GM06990 (cell line): Measurements from ENCODE around the gene COL23A1.

Experiments
- DNase-seq: peaks from one replicate; pipeline ENCODE4 v3.0.0-alpha.2; 2011; ENCODE audit not compliant: insufficient read length; ENCODE audit errors: extremely low read depth
- H3K27me3 ChIP-seq: replicated peaks from 2 replicates; pipeline ENCODE4 v1.6.0; 2011; ENCODE audit warnings: low read length; ENCODE audit not compliant: control insufficient read depth, insufficient read depth
- H3K36me3 ChIP-seq: 2 replicates; pipeline ENCODE4 v1.5.1; 2011; ENCODE audit warnings: low read length; ENCODE audit not compliant: control insufficient read depth, insufficient read depth
- H3K4me3 ChIP-seq: replicated peaks from 2 replicates; pipeline ENCODE4 v1.5.1; 2011; ENCODE audit warnings: low read depth, mild to moderate bottlenecking, control low read depth, low read length
- TF ChIP-seq, protein P1 (sequence below): IDR thresholded peaks from 2 replicates; pipeline ENCODE4 v1.5.1; 2011; ENCODE audit warnings: low read length, control low read depth, mild to moderate bottlenecking, inconsistent platforms; ENCODE audit not compliant: insufficient read depth, poor library complexity, severe bottlenecking

COL23A1 gene

DNA sequence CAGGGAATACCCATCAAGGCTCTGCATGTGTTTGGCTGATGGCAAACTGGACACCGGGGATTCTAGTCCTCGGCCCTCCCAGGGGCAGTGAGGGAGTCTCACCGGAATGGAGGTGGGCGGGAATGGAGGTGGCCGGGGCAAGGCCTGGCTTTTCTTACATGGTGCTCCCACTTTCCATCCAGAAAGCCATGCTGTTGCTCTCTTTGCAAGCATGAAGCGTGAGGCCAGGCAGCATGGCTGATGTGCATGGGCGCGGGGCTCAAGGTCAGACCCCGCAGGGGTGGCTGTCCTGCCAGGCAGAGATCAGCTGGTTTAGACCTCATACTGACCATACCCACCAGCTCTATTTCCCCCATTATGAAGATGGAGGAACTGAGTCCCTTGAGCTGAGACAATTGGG, 249.6 kb downstream of the COL23A1 start:
- no peak for DNase-seq
- H3K4me3 ChIP-seq = no peak overlapping the region
- no peaks in the 10 kb centered on the region for H3K36me3 ChIP-seq
- TF ChIP-seq, protein P1, sequence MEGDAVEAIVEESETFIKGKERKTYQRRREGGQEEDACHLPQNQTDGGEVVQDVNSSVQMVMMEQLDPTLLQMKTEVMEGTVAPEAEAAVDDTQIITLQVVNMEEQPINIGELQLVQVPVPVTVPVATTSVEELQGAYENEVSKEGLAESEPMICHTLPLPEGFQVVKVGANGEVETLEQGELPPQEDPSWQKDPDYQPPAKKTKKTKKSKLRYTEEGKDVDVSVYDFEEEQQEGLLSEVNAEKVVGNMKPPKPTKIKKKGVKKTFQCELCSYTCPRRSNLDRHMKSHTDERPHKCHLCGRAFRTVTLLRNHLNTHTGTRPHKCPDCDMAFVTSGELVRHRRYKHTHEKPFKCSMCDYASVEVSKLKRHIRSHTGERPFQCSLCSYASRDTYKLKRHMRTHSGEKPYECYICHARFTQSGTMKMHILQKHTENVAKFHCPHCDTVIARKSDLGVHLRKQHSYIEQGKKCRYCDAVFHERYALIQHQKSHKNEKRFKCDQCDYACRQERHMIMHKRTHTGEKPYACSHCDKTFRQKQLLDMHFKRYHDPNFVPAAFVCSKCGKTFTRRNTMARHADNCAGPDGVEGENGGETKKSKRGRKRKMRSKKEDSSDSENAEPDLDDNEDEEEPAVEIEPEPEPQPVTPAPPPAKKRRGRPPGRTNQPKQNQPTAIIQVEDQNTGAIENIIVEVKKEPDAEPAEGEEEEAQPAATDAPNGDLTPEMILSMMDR = no peak
- no peaks in the 10 kb centered on the region; the same call in 1 of the 2 replicates for H3K27me3 ChIP-seq

DNA sequence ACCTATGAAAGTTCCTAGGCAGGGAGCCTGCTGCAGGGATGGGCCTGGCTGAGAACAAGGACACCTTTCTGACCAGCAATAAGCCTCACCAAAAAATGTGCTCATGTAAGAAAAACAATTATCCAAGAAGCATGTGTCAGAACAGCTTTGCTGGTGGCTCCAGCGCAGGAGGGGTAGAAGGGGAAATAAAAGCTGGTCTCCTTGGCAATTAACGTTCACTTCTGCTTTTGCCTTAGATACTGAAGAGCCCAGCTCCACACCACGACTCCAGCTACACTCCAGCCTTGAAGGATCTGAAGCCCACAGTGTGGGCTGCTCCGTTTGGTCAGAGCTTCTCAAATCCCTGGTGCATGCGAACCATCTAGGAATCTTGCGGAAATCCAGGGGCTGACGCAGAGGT, 250.0 kb downstream of the COL23A1 start:
- no peaks in the 10 kb centered on the region for H3K36me3 ChIP-seq
- TF ChIP-seq, protein P1 = no peak
- H3K4me3 ChIP-seq = no peak overlapping the region
- no peaks in the 10 kb centered on the region; the same call in 1 of the 2 replicates for H3K27me3 ChIP-seq
- DNase-seq = no peak

DNA sequence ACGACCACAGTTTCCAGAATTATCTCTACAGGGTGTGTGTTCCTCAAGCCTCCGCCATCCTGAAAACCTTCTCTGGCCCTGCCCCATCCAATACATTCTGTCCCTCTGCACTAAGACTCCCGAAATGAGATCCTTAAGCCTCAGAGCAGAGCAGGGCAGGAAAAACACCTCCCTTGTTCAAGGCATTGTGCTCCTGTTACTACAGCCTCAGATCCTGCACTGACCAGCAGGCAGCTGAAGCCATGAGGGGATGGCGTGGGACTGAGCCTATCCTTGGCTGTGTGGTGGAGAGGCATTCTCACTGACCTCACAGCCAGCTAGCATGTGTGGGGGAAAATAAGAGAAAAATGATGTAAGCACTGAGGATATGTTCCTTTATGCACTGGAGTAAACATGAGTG, 250.9 kb downstream of the COL23A1 start:
- Histone ChIP-seq H3K27me3 (no peaks in the 10 kb centered on the region; the same call in 1 of the 2 replicates), H3K36me3 (no peaks in the 10 kb centered on the region), H3K4me3 (no peak overlapping the region)
- DNase-seq = no peak
- TF ChIP-seq, protein P1 = no peak

- TF ChIP-seq, protein P1 = no peak
- no peak for DNase-seq
- H3K36me3 ChIP-seq = no peaks in the 10 kb centered on the region
- no peak overlapping the region for H3K4me3 ChIP-seq
- no peaks in the 10 kb centered on the region; the same call in 1 of the 2 replicates for H3K27me3 ChIP-seq
Measured at GRCh38 chr5:178338750-178339144, 251.4 kb downstream of the COL23A1 start.

GRCh38 chr5:178338126-178338749, 252.0 kb downstream of the COL23A1 start:
- H3K4me3 ChIP-seq = no peak overlapping the region
- no peak for DNase-seq
- H3K27me3 ChIP-seq = no peaks in the 10 kb centered on the region; the same call in 1 of the 2 replicates
- TF ChIP-seq, protein P1 = no peak
- no peaks in the 10 kb centered on the region for H3K36me3 ChIP-seq
